RKO (cell line): Measurements from ENCODE around the gene MRTFB.
"Not testable (repeated sequence)": the region's sequence is repeated elsewhere in the genome, so short reads cannot be mapped to it uniquely, and the experiment has no call there.

Experiments
- DNase-seq: peaks from one replicate; pipeline ENCODE4 v3.0.0-alpha.2; 2016; ENCODE audit warnings: low spot score

The MRTFB gene

GRCh38 chr16:14070877-14071575 lies at the start of gene MRTFB:
TSS of gene MRTFB (plus strand) at chr16:14071319. CDS start at chr16:14140607, 69,288 bp downstream.
- DNase-seq: peak; percentile 57

- not testable (repeated sequence) for DNase-seq
These were observed 47.6 kb upstream of the MRTFB start for GRCh38 chr16:14023526-14023925.

- DNase-seq: no peak
These were observed 46.8 kb upstream of the MRTFB start for GRCh38 chr16:14024283-14024682.

- DNase-seq: no peak
These were observed 44.4 kb upstream of the MRTFB start for GRCh38 chr16:14026572-14027285.

GRCh38 chr16:14028202-14028601 lies 42.9 kb upstream of the MRTFB start:
- DNase-seq: no peak

GRCh38 chr16:14029658-14030057 lies 41.5 kb upstream of the MRTFB start:
- no peak for DNase-seq

GRCh38 chr16:14035092-14035491 lies 36.0 kb upstream of the MRTFB start:
- DNase-seq: no peak

GRCh38 chr16:14036889-14037288 lies 34.2 kb upstream of the MRTFB start:
- no peak for DNase-seq

GRCh38 chr16:14037960-14038359 lies 33.2 kb upstream of the MRTFB start:
- no peak for DNase-seq

DNA sequence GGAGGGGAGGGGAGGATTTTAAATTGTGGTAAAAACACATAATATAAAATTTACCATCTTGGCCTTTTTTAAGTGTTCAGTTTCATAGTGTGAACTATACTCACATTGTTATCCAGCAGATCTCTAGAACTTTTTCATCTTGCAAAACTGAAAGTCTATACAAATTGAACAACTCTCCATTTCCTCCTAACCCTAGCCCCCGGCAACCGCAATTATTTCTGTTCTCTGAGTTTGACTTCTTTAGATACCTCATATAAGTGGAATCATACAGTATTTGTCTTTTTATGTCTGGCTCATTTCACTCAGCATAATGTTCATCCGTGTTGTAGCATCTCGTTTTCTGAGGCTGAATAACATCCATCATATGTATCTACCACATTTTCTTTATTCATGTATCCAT lies 30.0 kb upstream of the MRTFB start:
- DNase-seq: no peak

DNA sequence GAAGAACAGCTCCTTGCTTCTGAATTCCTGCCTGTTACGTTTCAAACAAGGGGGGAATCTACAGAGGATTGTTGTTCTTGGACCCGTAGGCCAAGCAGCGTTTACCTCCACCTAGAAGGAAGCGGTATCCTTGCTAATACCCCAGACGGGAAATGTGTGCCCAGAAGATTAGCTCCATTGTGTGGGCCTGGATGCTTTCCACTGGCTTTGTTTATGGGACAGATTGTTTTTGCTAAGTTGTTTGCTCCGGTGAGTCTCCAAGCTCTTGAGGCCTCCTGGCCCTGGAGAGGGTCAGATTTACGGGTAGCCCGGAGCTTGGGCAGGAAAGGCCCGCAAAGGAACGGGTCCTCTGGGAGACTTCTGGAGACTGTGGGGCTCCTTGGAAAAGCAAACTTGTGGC lies 28.4 kb upstream of the MRTFB start:
- DNase-seq: no peak

DNA sequence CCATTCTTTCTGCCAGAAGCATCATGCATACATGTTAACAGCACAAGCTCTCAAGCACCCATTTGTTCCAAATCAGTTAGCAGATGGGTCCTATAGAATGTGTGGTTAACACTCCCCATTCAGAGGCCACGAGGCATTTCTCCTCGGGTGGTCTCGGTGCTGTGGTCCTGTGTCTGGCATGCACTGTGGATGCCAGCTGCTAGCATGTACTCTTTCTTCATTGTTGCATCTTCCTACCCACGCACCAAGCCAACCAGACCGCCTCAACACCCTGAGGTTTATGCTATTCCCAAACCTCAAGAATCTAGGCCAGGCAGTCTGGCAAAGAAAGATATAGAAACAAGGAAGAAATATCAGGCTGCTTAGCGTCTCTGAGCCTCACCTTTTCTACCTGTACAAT lies 27.8 kb upstream of the MRTFB start:
- no peak for DNase-seq

GRCh38 chr16:14043793-14044192 lies 27.3 kb upstream of the MRTFB start:
- no peak for DNase-seq

GRCh38 chr16:14047121-14047859 lies 23.8 kb upstream of the MRTFB start:
- DNase-seq: not testable (repeated sequence)

GRCh38 chr16:14050291-14051027 lies 20.7 kb upstream of the MRTFB start:
- DNase-seq: no peak

- DNase-seq: no peak
These were observed 19.9 kb upstream of the MRTFB start for GRCh38 chr16:14051103-14051729.

GRCh38 chr16:14056970-14057369 lies 14.1 kb upstream of the MRTFB start:
- DNase-seq: no peak

- no peak for DNase-seq
These were observed 13.2 kb upstream of the MRTFB start for GRCh38 chr16:14057878-14058382.

DNA sequence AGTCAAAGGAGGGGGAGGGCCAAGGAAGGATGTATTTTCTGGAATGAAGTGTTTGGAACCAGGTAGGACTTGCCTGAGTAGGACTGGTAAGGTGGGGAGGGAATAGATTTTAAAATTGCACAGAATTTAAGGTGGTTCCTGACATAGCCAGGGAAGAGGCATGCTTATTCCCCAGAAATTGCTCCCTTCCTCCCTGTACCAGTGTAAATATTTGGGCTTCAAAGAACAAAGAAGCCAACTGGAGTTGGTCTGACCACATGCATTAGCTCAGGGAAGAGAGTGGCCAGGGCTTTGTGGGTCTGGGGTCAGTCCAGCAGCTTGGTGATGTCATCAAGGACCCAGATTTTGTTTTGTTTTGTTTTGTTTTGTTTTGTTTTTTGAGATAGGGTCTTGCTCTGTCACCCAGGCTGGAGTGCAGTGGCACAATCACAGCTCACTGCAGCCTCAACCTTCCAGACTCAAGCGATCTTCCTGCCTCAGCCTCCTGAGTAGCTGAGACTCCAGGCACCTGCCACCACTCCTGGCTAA lies 9.3 kb upstream of the MRTFB start:
- no peak for DNase-seq

- DNase-seq: no peak
These were observed 8.9 kb upstream of the MRTFB start for GRCh38 chr16:14062261-14062660.
